ENCODE measurements around the gene DPPA5. TPM values are rescaled to one million over a fixed set of nuclear protein-coding genes. Genes with fewer than 3 reads are reported as not detected.
"Not testable (repeated sequence)": the region's sequence is repeated elsewhere in the genome, so short reads cannot be mapped to it uniquely, and the experiment has no call there.

The DPPA5 gene
- total RNA-seq, 4 donors from 2014 or later = not detected

DNA sequence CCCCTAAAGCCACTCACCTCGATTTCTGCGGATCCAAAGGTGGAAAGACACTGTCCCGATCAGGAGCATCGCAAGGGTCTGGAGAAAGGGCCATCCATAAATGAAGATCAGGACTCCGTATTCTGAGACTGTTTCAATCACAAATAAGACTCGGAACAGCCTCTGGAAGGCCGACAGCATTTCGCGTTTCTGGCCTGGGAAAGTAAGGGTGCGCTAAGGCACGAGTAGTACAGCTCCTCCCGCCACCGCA is 44.6 kb downstream of the DPPA5 start:
- no peak overlapping the region for H3K27ac ChIP-seq
- peaks cover 18% of the 10 kb centered on the region for H3K27me3 ChIP-seq
- TF ChIP-seq POLR2A (IDR thresholded peaks at IDR 0.05) (no peak), CTCF (IDR thresholded peaks at IDR 0.05) (no peak), EP300 (IDR thresholded peaks at IDR 0.05) (no peak)
- H3K36me3 ChIP-seq = no peaks in the 10 kb centered on the region
- no peaks in the 10 kb centered on the region for H3K9me3 ChIP-seq
- H3K4me1 ChIP-seq = peaks cover 17% of the 10 kb centered on the region
- 15% methylated on average over 6 of the region's 13 CpGs for WGBS
- peak overlapping the region; percentile 55 for H3K4me3 ChIP-seq
- DNase-seq (ENCODE audit: low spot score in 2 of 2) = no peak

GRCh38 chr6:73308712-73309534 is 45.2 kb downstream of the DPPA5 start:
- 81% methylated on average over 26 of the region's 26 CpGs for WGBS
- Histone ChIP-seq H3K36me3 (no peaks in the 10 kb centered on the region), H3K4me3 (peak overlapping the region; percentile 55), H3K27me3 (peaks cover 15% of the 10 kb centered on the region), H3K27ac (no peak overlapping the region), H3K4me1 (peaks cover 17% of the 10 kb centered on the region), H3K9me3 (no peaks in the 10 kb centered on the region)
- DNase-seq (ENCODE audit: low spot score in 2 of 2) = no peak
- TF ChIP-seq POLR2A (IDR thresholded peaks at IDR 0.05) (no peak), EP300 (IDR thresholded peaks at IDR 0.05) (no peak), POLR2AphosphoS5 (IDR thresholded peaks at IDR 0.05) (no peak), CTCF (IDR thresholded peaks at IDR 0.05) (no peak)

DNA sequence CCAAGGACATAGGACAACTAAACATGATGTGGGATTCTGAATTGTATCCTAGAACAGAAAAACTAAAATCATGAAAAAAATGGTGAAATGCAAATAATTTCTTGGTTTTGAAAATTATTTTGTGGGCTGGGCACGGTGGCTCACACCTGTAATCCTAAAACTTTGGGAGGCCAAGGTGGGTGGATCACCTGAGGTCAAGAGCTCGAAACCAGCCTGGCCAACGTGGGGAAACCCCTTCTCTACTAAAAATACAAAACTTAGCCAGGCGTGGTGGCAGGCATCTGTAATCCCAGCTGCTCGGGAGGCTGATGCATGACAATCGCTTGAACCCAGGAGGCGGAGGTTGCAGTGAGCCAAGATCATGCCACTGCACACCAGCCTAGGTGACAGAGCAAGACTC is 50.3 kb downstream of the DPPA5 start:
- H3K4me1 ChIP-seq; DNase-seq (ENCODE audit: low spot score in 2 of 2): not testable (repeated sequence)
- 87% methylated on average over 7 of the region's 7 CpGs for WGBS

More for the DNA sequence above, 50.3 kb downstream of the DPPA5 start:
- H3K27ac ChIP-seq, H3K4me3 ChIP-seq, H3K36me3 ChIP-seq, H3K9me3 ChIP-seq, H3K27me3 ChIP-seq: not testable (repeated sequence)

Other genes with a start within 250 kb of the DPPA5 start
- not detected for gene KHDC1L, start 128.8 kb downstream of the DPPA5 start, total RNA-seq
- not detected for gene KHDC1, start 91.1 kb downstream of the DPPA5 start, total RNA-seq
- gene KHDC3L, start 8.4 kb upstream of the DPPA5 start, total RNA-seq = not detected
- under 1 TPM in 1 of 4 donors, not detected in 3; 0.87 TPM for gene OOEP, start 15.6 kb upstream of the DPPA5 start, total RNA-seq
- 1 to 10 TPM in 1 of 4 donors, under 1 TPM in 3; 0.34 to 3.1 (median 0.60) TPM for gene DDX43, start 40.6 kb upstream of the DPPA5 start, total RNA-seq
- gene CGAS, start 98.0 kb upstream of the DPPA5 start, total RNA-seq = 1 to 10 TPM in 3 of 4 donors, under 1 TPM in 1; 0.79 to 4.3 (median 1.6) TPM
- gene MTO1, start 107.5 kb upstream of the DPPA5 start, total RNA-seq = 10 to 100 TPM; 12.9 to 34.3 (median 23.9) TPM
- over 10,000 TPM in 3 of 4 donors, 1,000 to 10,000 TPM in 1; 8,061 to 12,310 (median 11,939) TPM for gene EEF1A1, start 166.8 kb upstream of the DPPA5 start, total RNA-seq

Measured in suprapubic skin (tissue), 4 donors.